Lung microvascular endothelial cell (primary cell): ENCODE measurements around the gene TNFRSF8. TPM values are rescaled to one million over a fixed set of nuclear protein-coding genes. Genes with fewer than 3 reads are reported as not detected.

Experiments
- DNase-seq, 2 donors: peaks; one replicate each; pipeline versions ENCODE4 v3.0.0 to v3.0.0-alpha.2; 2010; ENCODE audit warnings: low read depth in 2 of 2
- total RNA-seq: library from RNA; depleted of rRNA; stranded (reverse); fragments of >200 nt; gene quantifications from 2 replicates; pipeline ENCODE4 v1.2.1, GENCODE V29; 2014

The TNFRSF8 gene
- total RNA-seq, 1 donor from 2014 or later: not detected

- no peak for DNase-seq
Measured at GRCh38 chr1:12172042-12172851, 109.1 kb downstream of the TNFRSF8 start.

- DNase-seq: no peak
Measured at GRCh38 chr1:12173041-12173509, 110.0 kb downstream of the TNFRSF8 start.

GRCh38 chr1:12173631-12174121, 110.6 kb downstream of the TNFRSF8 start:
- no peak for DNase-seq

DNA sequence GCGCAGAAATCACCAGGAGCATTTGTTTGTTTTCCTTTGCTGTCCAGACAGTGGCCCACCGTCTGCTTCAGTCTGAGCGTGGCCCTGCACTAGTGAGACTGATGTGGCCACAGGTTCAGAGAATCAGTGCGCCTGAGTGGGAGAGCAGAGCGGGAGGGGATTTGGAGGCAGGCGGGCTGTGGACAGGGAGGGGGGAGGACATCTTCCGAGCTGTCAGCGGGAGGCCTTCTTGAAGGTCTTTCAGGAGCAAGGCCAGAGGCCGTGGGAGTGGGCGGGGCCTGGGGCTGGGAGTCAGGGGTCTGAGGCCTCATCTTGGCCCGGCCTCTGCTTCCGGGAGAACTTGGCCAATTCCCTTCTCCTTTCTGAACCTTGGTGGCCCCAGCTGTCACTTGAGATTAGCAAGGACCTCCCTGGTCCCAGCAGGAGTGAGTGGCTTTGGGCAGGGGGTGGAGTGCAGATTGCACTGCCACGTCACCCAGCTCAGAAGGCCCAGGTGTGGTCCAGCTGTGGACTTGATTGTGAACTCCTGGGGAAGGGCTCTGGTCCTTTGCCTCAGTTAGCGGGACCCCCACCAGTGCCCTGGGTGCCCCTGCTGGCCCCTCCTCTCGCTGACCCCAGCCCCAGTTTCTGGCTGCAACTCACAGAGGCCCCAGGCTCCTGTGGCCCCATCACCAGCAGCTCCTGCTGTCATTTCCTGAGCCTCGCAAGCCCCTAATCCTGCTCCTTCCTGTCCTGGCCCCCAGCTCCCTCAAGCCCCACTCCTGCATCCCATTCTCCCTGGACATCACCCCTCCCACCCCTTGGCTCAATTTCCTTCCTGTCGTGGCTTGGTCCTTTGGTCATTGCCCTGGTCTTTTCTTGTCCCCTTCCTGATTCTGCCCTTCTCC, 112.1 kb downstream of the TNFRSF8 start:
- no peak for DNase-seq

DNA sequence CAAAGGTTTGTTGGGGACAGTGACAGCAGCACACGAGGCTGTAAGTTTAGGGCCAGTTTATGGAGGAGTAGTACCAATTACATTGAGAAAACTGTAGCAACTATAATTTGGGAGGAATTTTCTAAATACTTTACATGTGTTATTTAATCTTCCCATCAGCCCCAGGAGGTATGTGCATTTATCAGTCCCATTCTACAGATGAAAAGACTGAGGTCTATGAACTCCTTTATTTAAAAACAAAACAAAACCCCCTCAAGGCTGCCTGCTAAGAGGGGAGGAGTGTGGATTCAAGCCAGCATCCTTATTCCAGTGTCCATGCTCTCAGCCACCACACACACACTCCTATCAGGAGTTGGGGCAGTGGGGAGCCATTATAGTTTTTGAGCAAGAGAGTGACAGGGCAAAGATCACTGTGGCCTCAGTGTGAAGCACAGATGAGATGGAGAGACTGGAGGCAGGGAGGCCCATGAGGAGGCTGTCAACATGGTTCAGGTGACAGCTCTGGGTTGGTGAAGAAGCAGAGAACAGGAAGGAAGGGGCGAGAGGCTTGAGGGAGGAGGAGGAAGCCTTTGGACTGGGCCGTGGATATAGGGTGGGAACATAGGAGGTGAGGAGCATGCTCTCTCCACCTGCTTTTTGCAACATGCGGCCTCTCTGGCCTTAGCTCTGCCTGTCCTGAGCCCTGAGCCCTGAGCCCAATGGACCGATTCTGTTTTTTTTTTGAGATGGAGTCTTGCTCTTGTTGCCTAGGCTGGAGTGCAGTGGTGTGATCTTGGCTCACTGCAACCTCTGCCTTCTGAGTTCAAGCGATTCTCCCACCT, 113.4 kb downstream of the TNFRSF8 start:
- no peak for DNase-seq

GRCh38 chr1:12177156-12177998, 114.3 kb downstream of the TNFRSF8 start:
- no peak for DNase-seq

DNA sequence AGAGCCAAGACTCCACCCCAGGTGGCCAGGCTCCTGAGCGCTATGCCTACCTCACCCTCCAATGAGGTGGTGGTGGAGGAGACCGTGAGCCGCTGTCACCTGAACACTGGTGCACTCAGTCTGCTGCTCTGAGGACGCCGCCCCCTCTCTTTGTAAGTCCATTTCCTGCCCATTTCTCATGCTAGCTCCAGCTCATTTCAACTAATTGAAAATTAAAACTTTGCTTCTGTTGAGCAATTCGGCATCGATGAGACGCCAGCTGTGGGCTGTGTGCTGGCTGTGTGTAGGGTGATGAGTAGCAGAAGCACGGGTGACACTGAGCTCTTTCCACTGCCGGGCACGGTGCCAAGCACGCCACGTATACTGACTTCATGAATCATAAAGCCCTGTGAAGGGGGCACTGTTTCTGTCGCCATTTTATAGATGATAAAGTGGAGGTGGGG, 114.9 kb downstream of the TNFRSF8 start:
- peak; percentile 82 to 93 for DNase-seq

DNA sequence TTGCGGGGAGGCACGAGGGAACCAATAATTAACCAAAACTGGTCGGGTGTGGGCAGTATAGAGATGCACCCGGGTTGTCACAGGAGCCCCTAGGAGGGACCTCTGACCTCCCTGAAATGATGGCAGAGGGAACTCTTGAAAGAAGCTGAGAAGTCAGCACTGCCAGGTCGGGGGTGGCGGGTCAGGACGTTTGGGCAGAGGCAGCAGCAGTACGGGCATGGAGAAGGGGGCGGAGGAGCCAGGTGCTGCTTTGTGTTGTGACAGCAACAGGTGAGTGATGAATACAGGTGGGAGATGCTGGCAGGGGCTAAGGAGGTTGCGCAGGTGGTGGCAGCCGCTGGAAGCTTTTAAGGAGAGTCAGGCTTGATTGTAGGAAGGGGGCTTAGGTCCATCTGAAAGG, 115.4 kb downstream of the TNFRSF8 start:
- DNase-seq: no peak

GRCh38 chr1:12179111-12179519, 116.0 kb downstream of the TNFRSF8 start:
- peak; percentile 78 to 89 for DNase-seq

- no peak for DNase-seq
Measured at GRCh38 chr1:12179676-12180075, 116.6 kb downstream of the TNFRSF8 start.

DNA sequence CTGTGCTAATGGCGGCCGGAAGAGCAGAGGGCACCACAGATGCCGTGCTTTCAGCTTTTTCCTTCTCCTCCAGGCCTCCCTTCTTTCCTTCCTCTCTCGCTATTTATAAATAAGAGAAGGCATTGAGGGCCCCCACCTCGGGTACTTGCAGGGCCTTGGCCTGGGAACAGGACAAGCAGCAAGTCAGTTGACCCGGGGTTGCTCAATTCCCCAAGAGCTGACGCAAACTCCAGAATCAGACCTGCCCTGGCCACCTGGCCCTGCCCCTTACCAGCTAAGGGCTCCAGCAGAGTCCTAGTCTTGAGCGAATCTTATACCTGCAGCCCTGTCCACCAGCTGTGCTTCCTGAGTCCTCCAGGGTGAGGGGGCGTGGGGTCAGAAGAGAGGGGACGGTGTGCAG, 117.2 kb downstream of the TNFRSF8 start:
- DNase-seq: no peak

DNA sequence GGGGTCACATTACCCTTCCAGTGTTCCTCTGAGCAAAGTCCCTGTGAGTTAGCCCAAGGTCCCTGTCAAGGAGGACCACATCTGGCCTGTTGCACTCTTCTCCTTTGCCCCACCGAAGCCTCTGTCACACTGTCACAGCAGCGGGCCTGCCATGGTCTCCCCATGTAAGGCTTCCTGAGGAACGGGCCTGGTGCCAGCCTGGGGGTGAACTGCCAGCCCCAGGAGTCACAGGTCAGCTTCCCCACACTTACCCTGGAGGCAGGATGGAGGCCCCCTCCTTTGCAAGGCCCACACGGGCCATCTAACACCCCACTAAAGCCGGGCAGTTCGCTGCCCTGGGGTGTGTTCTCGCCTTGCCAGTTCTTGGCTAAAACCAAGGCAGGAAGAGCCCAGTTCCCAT, 117.8 kb downstream of the TNFRSF8 start:
- DNase-seq: no peak

- DNase-seq: no peak
Measured at GRCh38 chr1:12181568-12181967, 118.5 kb downstream of the TNFRSF8 start.

DNA sequence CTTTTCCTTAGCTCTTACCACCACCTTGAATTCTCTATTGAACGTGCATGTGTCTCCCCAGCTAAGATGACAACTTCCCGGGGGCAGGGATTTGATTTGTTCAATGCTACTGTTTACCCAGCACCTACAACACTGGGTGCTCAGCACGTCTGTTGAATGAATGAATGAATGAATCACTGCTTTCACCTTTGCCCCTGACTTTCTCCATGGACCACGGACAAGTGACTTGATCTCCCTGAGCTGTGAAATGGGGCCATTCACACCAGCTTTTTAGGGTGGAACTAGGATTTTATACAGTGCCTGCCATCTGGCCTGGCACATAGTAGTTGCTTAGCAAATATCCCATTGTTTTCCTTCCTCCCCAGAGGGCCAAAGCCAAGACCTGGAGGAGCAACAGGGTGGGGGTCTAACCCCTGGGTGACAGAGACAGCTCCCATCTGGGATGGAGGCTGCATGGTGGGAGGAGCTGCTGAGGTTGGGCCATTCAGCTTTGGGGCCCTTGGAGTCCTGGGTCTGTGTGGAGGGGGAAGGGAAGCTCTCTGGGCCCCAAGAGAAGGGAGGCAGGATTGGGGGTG, 119.4 kb downstream of the TNFRSF8 start:
- DNase-seq: no peak

DNA sequence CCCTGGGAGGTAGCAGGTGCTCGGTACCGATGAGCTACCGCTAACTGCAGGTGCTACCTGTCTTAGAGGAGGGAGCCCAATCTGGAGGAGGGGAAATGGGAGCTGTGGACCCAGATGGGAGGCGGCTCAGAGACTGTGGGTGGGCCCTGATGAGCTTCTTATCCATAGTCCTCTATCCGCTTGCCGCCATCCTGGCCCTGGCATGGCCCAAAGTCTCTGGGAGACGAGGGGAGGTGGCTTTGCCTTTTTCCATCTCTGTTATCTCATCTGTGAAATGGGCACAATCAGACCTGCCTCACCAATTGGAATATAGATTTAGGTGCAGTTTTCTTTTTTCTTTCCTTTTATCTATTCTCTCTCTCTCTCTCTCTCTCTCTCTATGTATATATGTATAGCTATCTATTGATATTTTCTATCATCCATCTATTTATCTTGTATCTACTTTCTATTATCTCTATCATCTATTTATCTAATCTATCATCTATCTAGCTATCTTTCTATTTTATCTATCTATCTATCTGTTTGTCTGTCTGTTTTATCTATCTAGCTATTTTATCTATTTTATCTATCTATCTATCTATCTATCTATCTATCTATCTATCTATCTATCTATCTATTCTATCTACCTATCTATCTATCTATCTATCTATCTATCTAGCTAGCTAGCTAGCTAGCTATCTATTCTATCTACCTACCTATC, 120.1 kb downstream of the TNFRSF8 start:
- DNase-seq: no peak

DNA sequence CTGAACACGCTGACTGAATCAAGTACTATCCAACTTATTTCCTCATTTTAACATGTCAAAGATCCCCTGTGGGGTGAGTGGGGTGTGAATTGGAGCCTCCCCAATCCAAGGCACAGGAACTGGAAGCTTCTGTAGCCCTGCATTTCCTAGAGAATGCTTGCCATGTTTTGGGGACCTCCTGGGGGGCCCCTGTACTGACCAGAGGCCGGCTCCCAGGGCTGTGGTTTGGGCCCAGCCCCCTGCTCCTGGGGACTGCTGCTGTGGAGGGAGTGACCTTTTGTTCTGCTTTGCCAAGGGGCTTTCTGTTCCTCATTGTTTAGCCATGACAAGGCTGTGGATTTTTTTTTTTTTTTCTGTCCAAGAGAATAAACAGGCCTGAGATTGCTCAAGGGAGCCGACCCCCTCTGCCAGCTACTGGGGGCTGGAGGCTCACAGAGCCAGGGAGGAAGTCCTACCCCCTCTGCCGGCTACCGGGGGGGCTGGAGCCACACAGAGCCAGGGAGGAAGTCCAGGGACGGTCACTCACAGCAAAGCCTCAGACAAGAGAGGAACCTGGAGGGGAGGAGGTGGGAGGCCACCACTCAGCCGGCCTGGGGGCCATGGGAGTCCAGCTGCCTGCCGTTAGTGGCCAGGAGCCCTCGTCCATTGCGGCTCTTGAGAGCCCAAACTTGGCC, 121.0 kb downstream of the TNFRSF8 start:
- DNase-seq: peak; percentile 60 to 81

DNA sequence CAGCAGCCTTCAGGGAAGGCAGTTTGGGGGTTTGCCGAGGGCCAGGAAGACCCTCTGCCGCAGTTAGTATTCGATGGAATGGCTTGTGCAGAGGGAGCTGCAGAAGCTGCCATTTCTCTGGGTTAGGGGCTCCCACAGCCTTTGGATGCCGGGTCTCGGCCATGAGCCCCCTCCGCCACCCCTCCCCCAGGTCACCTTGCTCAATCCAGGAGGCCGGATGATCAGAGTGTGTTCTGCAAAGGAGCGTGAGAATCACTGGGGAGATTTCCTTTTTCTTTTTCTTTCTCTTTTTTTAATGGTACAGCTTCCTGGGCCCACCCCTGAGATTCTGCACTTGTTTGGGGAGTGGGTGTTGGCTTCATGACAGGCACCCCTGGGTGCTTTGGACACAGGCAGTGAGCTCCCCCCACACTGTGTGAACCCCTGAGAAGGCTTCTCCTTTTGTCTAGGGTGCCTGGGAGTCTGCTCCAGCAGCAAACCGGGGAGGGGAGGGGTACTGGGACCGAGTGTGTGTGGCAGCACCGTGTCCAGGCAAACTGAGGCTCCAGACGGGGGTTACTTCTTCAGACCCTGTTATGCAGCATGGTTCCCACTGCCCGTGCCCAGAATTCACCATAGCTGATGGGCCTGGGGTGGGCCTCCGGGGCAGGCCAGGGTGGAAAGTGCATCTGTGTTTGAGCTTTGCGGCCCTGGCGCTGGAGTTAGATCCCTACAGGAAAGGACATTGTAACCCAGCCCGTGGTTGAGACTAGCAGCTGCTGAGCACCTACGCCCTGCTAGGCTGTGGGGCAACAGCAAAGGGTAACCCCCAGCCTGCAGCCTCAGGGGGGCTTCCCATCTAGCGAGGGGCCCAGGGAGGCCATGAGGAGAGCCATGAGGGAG, 122.2 kb downstream of the TNFRSF8 start:
- DNase-seq: no peak
